Kasumi-1 (cell line): ENCODE measurements around the gene TMEM86B.
"Not testable (repeated sequence)": the region's sequence is repeated elsewhere in the genome, so short reads cannot be mapped to it uniquely, and the experiment has no call there.

Source experiments
- DNase-seq, 2 experiments: peaks; one replicate each; lab custom pipeline; 2025; lab: John Stamatoyannopoulos, UW

TMEM86B gene

DNA sequence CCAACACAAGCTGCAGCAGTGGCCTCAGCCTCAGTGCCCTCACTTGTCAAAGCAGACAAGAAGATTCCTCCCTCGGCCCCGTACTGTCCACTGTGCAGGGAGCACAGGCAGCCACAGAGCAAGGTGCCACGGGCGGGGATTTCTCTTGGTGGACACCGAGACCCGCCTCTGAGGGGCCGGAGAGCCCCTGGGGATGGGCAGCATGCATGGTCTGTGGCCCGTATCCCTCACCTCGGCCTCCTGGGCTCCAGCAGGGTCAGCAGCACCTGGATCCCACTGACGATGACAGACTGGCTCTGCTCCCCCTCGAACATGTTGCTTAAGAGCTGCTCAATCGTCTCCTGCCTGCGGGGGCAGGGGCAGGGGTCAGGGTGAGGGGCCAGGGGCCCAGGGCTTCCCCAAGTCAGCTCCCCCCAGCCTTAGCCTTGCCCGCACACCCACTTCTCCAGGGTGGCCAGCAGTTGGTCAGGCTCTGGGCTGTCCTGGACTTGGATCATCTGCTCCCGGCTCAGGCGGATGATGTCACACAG is 13.4 kb upstream of the TMEM86B start:
- no peak for DNase-seq

- no peak for DNase-seq
Observed at GRCh38 chr19:55241143-55241934, 12.8 kb upstream of the TMEM86B start.

GRCh38 chr19:55240713-55241020 is 12.1 kb upstream of the TMEM86B start:
- no peak for DNase-seq

DNA sequence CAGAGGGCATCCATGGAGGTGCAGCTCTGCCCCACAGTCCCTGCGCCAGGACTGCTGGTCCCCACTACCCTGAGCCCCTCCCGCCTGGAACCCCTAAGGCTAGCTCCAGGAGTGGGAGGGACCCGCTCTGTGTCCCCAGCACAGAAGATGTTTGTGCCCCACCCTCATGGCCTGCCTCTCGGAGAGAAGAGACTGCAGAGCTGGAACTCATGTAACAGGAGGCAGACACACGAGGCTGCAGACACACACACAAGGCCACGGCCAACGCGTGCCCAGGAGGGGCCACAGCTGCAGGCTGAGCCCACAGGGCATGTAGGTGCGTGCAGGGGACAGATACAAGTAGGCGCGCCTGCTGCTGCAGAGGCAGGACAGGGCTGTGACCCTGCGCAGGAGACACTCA is 10.4 kb upstream of the TMEM86B start:
- no peak for DNase-seq

DNA sequence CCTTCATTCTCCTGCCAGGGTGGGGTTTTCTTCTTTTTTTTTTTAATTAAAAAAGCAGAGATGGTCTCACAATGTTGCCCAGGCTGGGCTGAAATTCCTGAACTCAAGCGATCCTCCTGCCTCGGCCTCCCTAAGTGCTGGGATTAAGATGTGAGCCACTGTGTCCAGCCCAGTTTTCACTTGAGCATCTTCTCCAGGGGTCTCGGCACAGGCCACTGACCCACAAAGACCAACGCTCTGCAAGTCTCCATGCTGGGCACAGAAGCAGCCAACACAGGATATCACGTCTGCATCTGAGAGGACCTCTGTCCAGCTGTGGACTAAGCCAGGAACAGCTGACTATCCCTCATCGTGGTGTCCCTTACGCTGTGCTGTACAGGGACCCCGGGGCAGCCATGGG is 9.5 kb upstream of the TMEM86B start:
- DNase-seq: no peak

- no peak for DNase-seq
Observed at GRCh38 chr19:55232986-55233385, 4.4 kb upstream of the TMEM86B start.

- no peak for DNase-seq
Observed at GRCh38 chr19:55232286-55232602, 3.7 kb upstream of the TMEM86B start.

DNA sequence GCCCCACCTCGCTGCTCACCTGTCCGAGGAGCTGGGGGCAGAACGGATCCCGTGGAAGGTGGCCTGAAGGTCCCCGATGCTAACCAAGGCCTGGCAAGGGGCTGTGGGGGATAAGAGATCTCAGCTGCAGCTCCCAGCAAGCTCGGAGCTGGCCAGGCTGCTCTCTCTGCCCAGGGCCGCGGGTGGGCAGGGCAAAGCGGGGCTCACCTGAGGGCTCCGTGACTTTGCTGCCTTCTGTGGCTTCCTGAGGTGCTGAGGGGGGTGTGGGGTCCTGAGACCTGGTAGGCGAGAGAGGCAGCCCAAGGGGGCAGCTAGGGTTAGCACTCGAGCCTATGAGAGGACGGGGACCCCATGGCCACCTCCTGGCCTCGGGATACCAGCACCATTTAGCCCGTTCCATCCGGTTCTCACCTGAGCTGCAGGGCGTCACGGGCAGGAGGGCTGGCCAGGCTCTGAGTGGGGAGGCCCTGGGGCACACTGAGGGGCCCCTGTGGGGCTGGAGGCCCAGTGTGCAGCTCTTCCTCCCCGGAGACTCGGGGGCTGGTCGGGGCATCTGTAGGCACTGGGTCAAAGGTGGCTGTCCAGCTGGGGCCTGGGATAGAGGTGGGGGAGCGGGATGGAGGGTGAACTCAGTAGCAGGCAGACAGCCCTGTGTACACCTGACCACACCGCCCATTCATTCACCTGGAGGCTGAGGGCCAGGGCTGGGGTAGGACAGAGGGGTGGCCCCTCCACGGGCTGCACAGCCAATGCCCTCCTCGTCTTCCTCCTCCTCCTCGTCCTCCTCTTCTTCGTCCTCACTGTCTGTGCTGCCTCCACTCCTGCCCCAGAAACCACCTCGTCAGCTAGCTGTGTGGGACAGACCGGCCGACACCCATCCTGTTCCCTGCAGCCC is 3.1 kb upstream of the TMEM86B start:
- no peak for DNase-seq

DNA sequence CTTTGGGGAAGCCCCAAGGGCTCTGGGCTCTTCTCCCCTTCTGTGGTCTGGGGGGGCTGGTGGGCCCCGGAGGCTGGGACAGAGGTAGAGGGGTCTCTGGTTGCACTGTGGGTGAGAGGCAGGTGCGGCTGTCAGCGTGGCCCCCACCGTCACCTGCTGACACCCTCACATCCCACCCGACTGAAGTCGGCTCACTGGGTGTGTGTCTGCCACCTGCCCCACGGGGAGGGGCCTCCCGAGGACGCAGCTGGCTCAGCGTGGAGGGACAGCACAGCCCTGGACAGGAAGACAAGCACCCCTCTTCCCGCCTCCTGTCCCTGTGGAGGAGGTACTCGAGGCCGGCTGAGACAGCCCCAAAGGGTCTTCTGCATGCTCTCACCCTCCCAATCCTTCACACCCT is 2.2 kb upstream of the TMEM86B start:
- DNase-seq: no peak

GRCh38 chr19:55230329-55230728 is 1.8 kb upstream of the TMEM86B start:
- no peak for DNase-seq

GRCh38 chr19:55229789-55230182 is 1.2 kb upstream of the TMEM86B start:
- no peak for DNase-seq

DNA sequence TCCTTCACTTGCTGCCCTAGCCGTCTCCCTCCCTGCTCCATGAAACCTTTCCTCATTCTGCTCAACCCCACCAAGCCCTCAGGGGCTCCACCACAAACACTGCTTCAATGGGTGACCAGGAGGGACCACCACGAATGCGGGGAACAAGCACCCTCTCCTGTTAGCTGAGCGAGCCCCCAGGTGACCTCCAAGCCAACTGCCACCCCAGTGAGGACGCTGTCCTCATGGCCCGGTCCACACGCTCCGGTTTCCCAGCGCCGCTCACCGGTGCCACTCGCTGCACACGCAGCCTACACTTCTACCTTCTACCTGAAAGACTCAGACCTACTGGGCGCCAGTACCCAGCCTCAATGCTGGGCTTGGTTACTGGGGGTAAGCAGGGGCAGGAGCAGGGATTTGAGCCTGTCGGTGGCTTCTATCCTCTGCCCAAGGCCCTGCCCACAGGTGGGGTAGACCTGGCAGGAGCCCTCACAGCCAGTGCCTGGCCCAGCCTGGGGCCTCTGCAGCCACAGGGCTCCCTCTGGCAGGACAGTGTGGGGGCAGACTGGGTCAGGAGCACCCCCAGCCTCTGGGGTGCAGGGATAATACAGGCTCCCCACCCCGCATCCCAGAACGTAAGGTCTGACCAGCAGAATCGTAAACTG is 704 bp upstream of the TMEM86B start:
- no peak for DNase-seq

DNA sequence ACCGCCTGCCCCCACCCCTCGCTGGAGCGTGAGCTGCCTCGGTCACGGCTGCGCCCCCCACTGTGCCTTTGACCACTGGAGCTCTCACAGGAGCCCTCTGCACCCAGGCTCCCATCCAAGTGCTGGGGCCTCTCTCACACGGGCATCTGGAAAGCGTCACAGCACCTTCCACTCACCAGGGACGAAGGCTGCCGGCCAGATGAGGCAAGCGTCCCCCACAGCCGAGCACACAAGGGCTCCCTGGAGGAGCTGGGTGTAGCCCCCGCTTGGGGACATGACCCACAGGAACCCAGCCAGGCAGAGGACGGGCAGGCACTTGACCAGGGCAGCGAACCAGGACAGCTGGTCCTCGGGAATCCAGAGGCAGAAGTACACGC is 560 bp downstream of the TMEM86B start:
- DNase-seq: no peak

- DNase-seq: no peak
Observed at GRCh38 chr19:55227241-55228014, 1.1 kb downstream of the TMEM86B start.

- DNase-seq: no peak
Observed at GRCh38 chr19:55226788-55227187, 1.8 kb downstream of the TMEM86B start.

GRCh38 chr19:55226273-55226672 is 2.3 kb downstream of the TMEM86B start:
- no peak for DNase-seq

DNA sequence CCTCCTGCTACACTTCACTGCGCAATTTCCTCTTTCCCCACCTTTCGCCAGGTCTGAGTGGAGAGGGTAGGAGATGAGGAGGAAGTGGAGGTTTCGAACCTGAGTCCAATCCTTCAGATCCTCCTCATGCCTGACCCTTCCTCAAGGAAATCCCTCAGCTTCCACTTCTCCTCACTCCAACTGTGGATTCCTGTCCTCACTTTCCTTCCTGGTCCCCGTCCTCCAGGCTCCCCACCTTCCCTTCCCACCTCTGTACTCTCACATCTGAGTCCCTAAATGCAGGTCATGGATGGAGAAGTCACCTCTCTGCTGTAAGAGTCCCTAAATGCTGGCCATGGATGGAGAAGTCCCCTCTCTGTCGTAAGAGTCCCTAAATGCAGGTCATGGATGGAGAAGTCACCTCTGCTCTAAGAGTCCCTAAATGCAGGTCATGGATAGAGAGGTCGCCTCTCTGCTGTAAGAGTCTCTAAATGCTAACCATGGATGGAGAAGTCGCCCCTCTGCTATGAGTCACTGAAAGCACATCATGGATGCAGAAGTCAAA is 3.1 kb downstream of the TMEM86B start:
- DNase-seq: no peak

- DNase-seq: not testable (repeated sequence)
Observed at GRCh38 chr19:55224679-55225414, 3.7 kb downstream of the TMEM86B start.

- DNase-seq: no peak
Observed at GRCh38 chr19:55224038-55224665, 4.4 kb downstream of the TMEM86B start.

DNA sequence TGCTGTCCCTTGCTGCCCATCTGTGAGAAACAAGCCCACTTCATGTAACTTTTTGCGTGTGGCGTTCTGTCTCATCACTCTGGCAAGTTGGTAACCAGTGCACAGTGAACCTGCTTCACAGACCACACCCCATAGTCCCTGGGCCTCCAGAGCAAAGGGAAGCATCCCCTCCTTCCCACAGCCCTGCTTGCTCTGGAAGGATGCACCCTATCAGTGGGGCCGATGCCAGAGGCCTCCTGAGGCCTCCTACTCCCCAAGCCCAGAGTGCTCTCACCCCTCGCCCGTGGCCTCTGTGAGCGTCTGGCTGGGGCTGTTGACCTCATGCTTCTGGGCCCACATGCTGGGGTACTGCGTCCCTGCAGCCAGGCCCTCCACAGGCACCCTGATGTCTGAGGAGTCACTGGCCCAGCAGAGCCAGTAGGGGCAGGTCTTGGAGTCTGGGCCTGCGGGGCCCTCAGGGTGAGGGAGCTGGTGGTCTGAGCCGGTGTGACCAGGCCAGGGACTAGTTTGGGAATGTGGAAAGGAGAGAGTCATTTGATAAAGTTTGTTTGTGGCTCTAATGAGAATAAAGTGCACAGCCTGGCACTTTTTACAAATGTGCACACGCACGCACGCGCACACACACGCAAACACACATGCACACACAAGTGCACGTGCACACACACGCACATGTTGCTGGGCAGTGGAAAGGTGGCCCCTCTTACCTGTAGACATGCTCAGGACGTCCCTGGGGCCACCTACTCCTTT is 5.1 kb downstream of the TMEM86B start:
- no peak for DNase-seq
